Embryonic facial prominence (tissue), 1 donor: ENCODE measurements around the gene SYCN.
"Not testable (repeated sequence)": the region's sequence is repeated elsewhere in the genome, so short reads cannot be mapped to it uniquely, and the experiment has no call there.

Experiments used
- DNase-seq: peaks from one replicate; pipeline ENCODE4 v3.0.0-alpha.2; 2016; ENCODE audit errors: extremely low spot score

The SYCN gene

GRCh38 chr19:39224910-39225309, 20.8 kb upstream of the SYCN start:
- DNase-seq = no peak

GRCh38 chr19:39223703-39224279, 19.7 kb upstream of the SYCN start:
- no peak for DNase-seq

GRCh38 chr19:39219108-39219507, 15.0 kb upstream of the SYCN start:
- not testable (repeated sequence) for DNase-seq

- DNase-seq = no peak
These were observed 14.4 kb upstream of the SYCN start for GRCh38 chr19:39218230-39219007.

GRCh38 chr19:39217094-39217493, 13.0 kb upstream of the SYCN start:
- no peak for DNase-seq

GRCh38 chr19:39215323-39215722, 11.3 kb upstream of the SYCN start:
- not testable (repeated sequence) for DNase-seq

GRCh38 chr19:39212375-39212742, 8.3 kb upstream of the SYCN start:
- no peak for DNase-seq

GRCh38 chr19:39211731-39212374, 7.8 kb upstream of the SYCN start:
- no peak for DNase-seq

GRCh38 chr19:39209196-39209595, 5.1 kb upstream of the SYCN start:
- no peak for DNase-seq

GRCh38 chr19:39208175-39208795, 4.2 kb upstream of the SYCN start:
- no peak for DNase-seq

GRCh38 chr19:39207293-39207836, 3.3 kb upstream of the SYCN start:
- no peak for DNase-seq

GRCh38 chr19:39206122-39206521, 2.1 kb upstream of the SYCN start:
- no peak for DNase-seq

GRCh38 chr19:39205449-39205764, 1.3 kb upstream of the SYCN start:
- DNase-seq = no peak

- DNase-seq = no peak
These were observed 1.1 kb downstream of the SYCN start for GRCh38 chr19:39202998-39203355.

GRCh38 chr19:39200803-39201115, 3.3 kb downstream of the SYCN start:
- DNase-seq = no peak

GRCh38 chr19:39200066-39200802, 3.8 kb downstream of the SYCN start:
- DNase-seq = no peak

GRCh38 chr19:39199025-39199424, 5.0 kb downstream of the SYCN start:
- DNase-seq = no peak

GRCh38 chr19:39197808-39198207, 6.3 kb downstream of the SYCN start:
- DNase-seq = no peak

GRCh38 chr19:39196860-39197562, 7.1 kb downstream of the SYCN start, which contains the start of gene NCCRP1:
Gene NCCRP1 (plus strand): TSS chr19:39196964. CDS start chr19:39196983, 19 bp downstream.
- no peak for DNase-seq

GRCh38 chr19:39196320-39196719, 7.7 kb downstream of the SYCN start:
- no peak for DNase-seq

GRCh38 chr19:39195755-39196154, 8.3 kb downstream of the SYCN start:
- no peak for DNase-seq
